HG03520 (cell line): ENCODE measurements around the gene TFCP2L1.

Experiments used
- ATAC-seq: cut with Tn5 transposase; IDR thresholded peaks from one replicate; pipeline ENCODE4 v1.9.1; 2021; ENCODE audit warnings: mild to moderate bottlenecking, moderate library complexity; ENCODE audit not compliant: unreplicated experiment

TFCP2L1 gene

DNA sequence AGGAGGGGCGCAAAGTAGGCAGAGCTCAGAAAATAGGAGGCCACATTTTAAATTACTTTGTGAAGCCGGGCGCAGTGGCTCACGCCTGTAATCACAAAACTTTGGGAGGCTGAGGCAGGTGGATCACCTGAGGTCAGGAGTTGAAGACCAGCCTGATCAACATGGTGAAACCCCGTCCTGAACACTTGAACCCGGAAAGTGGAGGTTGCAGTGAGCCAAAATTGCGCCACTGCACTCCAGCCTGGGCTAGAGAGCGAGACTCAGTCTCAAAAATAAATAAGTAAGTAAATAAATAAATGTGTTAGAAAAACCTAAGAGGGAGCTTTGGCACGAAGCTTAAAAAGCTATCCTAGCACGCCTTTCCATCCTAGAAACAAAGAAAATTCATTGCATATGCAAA, 105.5 kb downstream of the TFCP2L1 start:
- no peak for ATAC-seq

DNA sequence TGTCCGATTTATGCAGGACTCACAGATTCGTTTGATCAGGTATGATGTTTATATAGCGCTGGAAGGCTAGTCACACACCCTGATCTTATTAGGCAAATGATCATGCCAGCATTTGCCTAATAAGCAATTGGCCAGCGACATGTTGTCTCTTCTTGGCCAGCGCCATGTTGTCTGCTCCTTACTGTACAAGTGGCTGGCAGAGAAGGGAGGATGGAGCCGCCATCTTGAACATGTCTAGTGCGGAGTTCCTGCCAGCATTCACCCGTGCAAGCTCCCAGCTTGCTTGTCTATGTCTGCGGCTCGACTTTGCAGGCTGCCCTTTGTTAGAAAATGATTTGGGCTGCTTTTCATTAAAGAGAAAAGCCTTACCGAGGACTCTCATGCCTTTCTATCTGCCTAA, 106.3 kb downstream of the TFCP2L1 start:
- ATAC-seq, result no peak

GRCh38 chr2:121177896-121178295, 107.1 kb downstream of the TFCP2L1 start:
- ATAC-seq, result no peak

- no peak for ATAC-seq
Measured at GRCh38 chr2:121175326-121175725, 109.7 kb downstream of the TFCP2L1 start.

- no peak for ATAC-seq
Measured at GRCh38 chr2:121173806-121174205, 111.2 kb downstream of the TFCP2L1 start.

DNA sequence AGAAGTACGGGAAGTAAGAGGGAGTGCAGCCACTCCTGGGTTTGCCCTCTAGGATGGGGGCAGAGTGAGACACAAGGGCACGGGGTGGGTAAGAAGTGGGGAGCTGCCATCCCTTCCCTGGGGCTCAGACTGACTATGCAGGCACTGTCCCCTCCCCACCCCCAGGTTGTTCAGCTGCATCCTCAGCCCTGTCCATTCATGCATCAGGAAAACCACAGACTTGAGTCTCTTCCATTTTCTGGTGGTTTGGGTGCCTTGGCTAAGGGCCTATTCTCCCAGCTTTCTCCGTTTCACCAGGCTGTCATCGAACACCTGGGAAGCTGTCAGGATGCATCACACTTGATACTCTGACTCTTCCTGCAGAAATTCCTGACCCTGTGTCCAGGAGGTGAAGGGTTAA, 111.9 kb downstream of the TFCP2L1 start:
- ATAC-seq, result no peak

DNA sequence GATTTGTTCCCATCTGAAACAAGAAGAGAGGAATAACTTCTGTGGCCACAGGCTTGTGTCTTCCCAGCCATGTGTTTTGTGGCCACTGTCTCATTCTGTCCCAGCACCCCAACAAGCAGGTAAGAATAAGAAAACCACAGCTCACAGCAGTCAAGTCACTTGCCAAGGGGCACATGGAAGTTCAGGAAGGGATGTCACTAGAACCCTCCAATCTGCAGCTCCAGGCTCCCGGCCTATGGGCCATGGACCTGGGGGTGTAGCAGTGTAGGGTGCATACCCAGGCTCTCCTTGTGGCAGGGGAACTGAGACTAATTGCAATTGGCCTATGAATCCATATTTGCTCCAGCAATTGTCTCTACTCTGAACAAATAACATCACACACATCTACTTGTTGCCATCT, 112.5 kb downstream of the TFCP2L1 start:
- no peak for ATAC-seq

DNA sequence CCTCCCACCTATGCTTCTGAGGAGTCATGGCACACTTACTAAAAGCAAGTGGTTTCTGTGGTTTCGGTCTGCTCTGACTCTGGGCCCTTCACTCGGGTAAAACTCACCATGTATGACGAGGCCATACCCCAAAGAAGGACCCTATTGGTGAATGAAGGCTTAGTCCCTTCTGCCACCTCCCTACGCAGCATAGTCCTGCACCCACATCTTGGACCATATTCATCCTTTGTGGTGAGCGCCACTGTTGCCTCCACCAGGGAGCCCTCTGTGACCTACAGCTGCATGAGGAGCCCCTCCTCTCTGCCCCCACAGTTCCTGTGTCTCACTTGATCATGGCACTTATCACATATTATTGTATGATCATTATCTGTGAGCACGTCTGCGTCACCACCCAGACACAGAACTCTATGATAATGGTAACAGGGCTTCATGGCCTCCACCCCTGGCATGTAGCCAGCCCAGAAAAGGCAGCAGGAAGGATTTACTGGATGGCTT, 113.3 kb downstream of the TFCP2L1 start:
- no peak for ATAC-seq

DNA sequence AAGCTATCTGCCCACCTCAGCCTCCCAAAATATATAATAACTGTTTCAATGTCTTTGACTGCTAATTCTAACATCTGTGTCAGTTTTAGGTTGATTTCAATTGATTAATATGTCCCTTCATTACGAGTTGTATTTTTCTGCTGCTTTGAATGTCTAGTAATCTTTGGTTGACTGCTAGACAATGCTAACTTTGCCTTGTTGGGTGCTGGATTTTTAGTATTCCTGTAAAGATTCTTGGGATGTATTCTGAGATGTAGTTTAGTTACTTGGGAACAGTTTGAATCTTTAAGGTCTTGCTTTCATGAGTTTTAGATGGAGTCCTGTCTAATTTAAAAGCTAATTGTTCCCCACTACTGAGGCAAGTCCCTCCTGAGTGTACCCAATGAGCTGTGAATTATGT, 114.4 kb downstream of the TFCP2L1 start:
- ATAC-seq, result no peak

DNA sequence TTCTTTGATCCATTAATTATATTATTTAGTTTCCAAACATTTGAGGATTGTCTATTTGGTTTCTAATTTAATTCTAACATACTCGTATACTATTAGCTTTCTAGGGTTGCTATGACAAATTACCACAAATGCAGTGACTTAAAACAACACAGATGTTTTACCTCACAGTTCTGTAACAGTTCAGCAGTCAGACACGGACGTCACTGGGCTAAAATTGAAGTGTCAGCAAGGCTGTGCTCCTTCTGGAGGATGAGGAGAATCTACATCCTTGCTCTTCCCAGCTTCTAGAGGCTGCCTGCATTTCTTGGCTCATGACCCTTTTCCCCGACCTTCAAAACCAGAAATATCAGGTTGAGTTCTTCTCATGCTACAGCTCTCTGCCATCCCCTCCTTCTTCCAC, 117.6 kb downstream of the TFCP2L1 start:
- ATAC-seq, result no peak
